ENCODE measurements around the gene MYO9A. TPM values are rescaled to one million over a fixed set of nuclear protein-coding genes. Genes with fewer than 3 reads are reported as not detected.

The MYO9A gene
- total RNA-seq, 1 experiment from 2014 or later, result 41.6 TPM

GRCh38 chr15:72099155-72099554, 18.8 kb downstream of the MYO9A start:
- Histone ChIP-seq H3K27me3 (ENCODE audit: control insufficient read depth, insufficient read depth, low read length) (no peaks in the 10 kb centered on the region), H3K36me3 (ENCODE audit: control insufficient read depth, insufficient read depth, low read length) (no peaks in the 10 kb centered on the region), H3K9me3 (ENCODE audit: control insufficient read depth, insufficient read depth, low read depth, low read length) (no peaks in the 10 kb centered on the region), H3K4me3 (ENCODE audit: low read depth in 2 of 2, low read length in 2 of 2) (no peak overlapping the region), H3K27ac (ENCODE audit: low read length) (no peak overlapping the region), H3K4me1 (ENCODE audit: control insufficient read depth, insufficient read depth, low read length) (peaks cover 3% of the 10 kb centered on the region; the same call in 1 of the 2 replicates)
- ChIA-PET CTCF (no interaction called here), POLR2A (no interaction called here)
- DNase-seq (ENCODE audit: low read depth, low spot score) (no peak), ATAC-seq (no peak)
- TF ChIP-seq CTCF (IDR thresholded peaks at IDR 0.05) (no peak), REST (IDR thresholded peaks at IDR 0.05; ENCODE audit: insufficient read depth in 1 of 2, low read depth in 2 of 2, low read length in 1 of 2) (no peak), TCF7L2 (IDR thresholded peaks at IDR 0.05; ENCODE audit: low read depth, low read length) (no peak), SIN3A (IDR thresholded peaks at IDR 0.05; ENCODE audit: borderline replicate concordance, insufficient read depth, low read depth, low read length) (no peak), POLR2AphosphoS5 (IDR thresholded peaks at IDR 0.05; ENCODE audit: low read depth, low read length) (no peak)
- in situ Hi-C loops (cut with HindIII; ENCODE audit: low pct_unique_long_range_greater_than_20kb, low sequenced_read_pairs) (no loop called here), intact Hi-C loops (cut with micrococcal nuclease; ENCODE audit: unreplicated experiment) (no loop called here)
- no TSS peak for BruUV-seq (replicated peaks)

- H3K27me3 ChIP-seq (ENCODE audit: control insufficient read depth, insufficient read depth, low read length), result no peaks in the 10 kb centered on the region
- intact Hi-C loops (cut with micrococcal nuclease; ENCODE audit: unreplicated experiment), result no loop called here
- no peak overlapping the region for H3K4me3 ChIP-seq (ENCODE audit: low read depth in 2 of 2, low read length in 2 of 2)
- no peak overlapping the region for H3K27ac ChIP-seq (ENCODE audit: low read length)
- TF ChIP-seq TCF7L2 (IDR thresholded peaks at IDR 0.05; ENCODE audit: low read depth, low read length) (no peak), REST (IDR thresholded peaks at IDR 0.05; ENCODE audit: insufficient read depth in 1 of 2, low read depth in 2 of 2, low read length in 1 of 2) (no peak), CTCF (IDR thresholded peaks at IDR 0.05) (no peak), SIN3A (IDR thresholded peaks at IDR 0.05; ENCODE audit: borderline replicate concordance, insufficient read depth, low read depth, low read length) (no peak), POLR2AphosphoS5 (IDR thresholded peaks at IDR 0.05; ENCODE audit: low read depth, low read length) (no peak)
- in situ Hi-C loops (cut with HindIII; ENCODE audit: low pct_unique_long_range_greater_than_20kb, low sequenced_read_pairs), result no loop called here
- H3K4me1 ChIP-seq (ENCODE audit: control insufficient read depth, insufficient read depth, low read length), result peaks cover 3% of the 10 kb centered on the region; the same call in 1 of the 2 replicates
- DNase-seq (ENCODE audit: low read depth, low spot score) (no peak), ATAC-seq (no peak)
- POLR2A ChIA-PET, result no interaction called here
- CTCF ChIA-PET, result no interaction called here
- H3K36me3 ChIP-seq (ENCODE audit: control insufficient read depth, insufficient read depth, low read length), result no peaks in the 10 kb centered on the region
- H3K9me3 ChIP-seq (ENCODE audit: control insufficient read depth, insufficient read depth, low read depth, low read length), result no peaks in the 10 kb centered on the region
- no TSS peak for BruUV-seq (replicated peaks)
Measured at GRCh38 chr15:72098040-72098439, 19.9 kb downstream of the MYO9A start.

Data from Panc1 (cell line).